ENCODE data around the gene TRIM72.
"Not testable (repeated sequence)": the region's sequence is repeated elsewhere in the genome, so short reads cannot be mapped to it uniquely, and the experiment has no call there.

Gene TRIM72

DNA sequence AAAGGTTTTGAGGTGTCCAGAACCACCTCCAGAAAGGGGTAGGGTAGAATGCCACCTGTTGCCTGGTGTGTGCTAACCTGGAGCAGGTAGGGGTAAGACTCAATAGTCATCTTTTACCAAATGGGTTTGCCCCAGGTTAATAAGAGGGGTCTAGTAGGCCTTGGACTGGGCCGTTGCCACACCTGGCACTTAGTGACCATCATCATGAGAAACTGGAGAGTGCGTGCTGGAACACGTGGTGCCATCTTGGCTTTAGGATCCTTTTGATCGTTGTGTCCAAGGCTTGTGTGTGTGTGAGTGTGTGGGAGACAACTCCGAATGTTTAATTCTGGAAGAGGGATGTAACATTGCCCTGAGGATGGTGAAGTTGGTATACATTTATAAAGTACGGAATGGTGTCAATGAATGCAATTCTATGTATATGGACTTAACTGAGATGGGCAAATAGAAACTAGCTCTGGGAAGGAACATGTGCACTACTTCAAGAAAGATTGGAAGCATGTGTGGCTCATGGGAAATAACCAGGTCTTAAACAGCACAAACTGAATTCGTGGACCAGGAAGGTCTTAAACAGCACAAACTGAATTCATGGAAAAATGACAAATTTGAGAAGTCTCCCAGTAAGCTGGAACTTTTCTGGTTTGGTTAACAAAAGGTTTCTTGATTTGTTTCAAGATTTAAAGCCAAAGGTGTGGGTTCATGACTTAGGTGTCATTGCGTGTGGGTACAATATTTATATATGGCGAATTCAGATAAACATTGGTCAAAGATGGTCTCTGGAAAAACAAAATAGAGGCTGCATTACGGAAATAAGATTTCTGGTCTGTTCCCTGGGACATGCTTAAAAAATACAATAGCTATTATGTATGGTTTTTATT, 26.8 kb upstream of the TRIM72 start:
- no peaks in the 10 kb centered on the region for H3K9me3 Mint-ChIP-seq
- peak overlapping the region; percentile 77 for H3K27ac Mint-ChIP-seq
- no peaks in the 10 kb centered on the region for H3K27me3 Mint-ChIP-seq
- peaks cover 74% of the 10 kb centered on the region for H3K36me3 Mint-ChIP-seq
- H3K4me3 Mint-ChIP-seq: peak overlapping the region; percentile 70
- peaks cover 99% of the 10 kb centered on the region for H3K4me1 Mint-ChIP-seq

- no peaks in the 10 kb centered on the region for H3K9me3 Mint-ChIP-seq
- no peaks in the 10 kb centered on the region for H3K27me3 Mint-ChIP-seq
- H3K4me1 Mint-ChIP-seq: peaks cover 93% of the 10 kb centered on the region
- H3K4me3 Mint-ChIP-seq: peak overlapping the region; percentile 70
- H3K36me3 Mint-ChIP-seq: peaks cover 67% of the 10 kb centered on the region
- H3K27ac Mint-ChIP-seq: peak overlapping the region; percentile 77
These were observed 26.1 kb upstream of the TRIM72 start for GRCh38 chr16:31187808-31188189.

GRCh38 chr16:31188450-31189411, 25.2 kb upstream of the TRIM72 start:
- peaks cover 66% of the 10 kb centered on the region for H3K36me3 Mint-ChIP-seq
- no peaks in the 10 kb centered on the region for H3K9me3 Mint-ChIP-seq
- H3K4me1 Mint-ChIP-seq: peaks cover 89% of the 10 kb centered on the region
- H3K27ac Mint-ChIP-seq: peak overlapping the region; percentile 91
- H3K4me3 Mint-ChIP-seq: peak overlapping the region; percentile 59
- no peaks in the 10 kb centered on the region for H3K27me3 Mint-ChIP-seq

DNA sequence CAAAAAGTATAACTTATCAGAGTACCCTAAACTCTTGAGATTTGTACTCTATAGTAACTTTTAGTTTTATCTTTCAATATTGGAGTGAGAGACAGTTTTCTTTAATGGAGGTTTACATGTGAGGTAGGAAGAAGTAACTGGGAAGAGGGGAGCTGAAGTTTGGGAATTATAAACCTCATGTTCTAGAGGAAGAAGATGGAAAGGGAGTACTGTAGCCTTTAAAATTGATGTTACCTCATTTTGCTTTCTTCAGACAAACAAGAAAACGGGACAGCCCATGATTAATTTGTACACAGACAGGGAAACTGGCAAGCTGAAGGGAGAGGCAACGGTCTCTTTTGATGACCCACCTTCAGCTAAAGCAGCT, 24.5 kb upstream of the TRIM72 start:
- H3K4me1 Mint-ChIP-seq: peaks cover 87% of the 10 kb centered on the region
- H3K4me3 Mint-ChIP-seq: peak overlapping the region; percentile 59
- H3K27me3 Mint-ChIP-seq: no peaks in the 10 kb centered on the region
- H3K36me3 Mint-ChIP-seq: peaks cover 62% of the 10 kb centered on the region
- H3K27ac Mint-ChIP-seq: peak overlapping the region; percentile 91
- no peaks in the 10 kb centered on the region for H3K9me3 Mint-ChIP-seq

DNA sequence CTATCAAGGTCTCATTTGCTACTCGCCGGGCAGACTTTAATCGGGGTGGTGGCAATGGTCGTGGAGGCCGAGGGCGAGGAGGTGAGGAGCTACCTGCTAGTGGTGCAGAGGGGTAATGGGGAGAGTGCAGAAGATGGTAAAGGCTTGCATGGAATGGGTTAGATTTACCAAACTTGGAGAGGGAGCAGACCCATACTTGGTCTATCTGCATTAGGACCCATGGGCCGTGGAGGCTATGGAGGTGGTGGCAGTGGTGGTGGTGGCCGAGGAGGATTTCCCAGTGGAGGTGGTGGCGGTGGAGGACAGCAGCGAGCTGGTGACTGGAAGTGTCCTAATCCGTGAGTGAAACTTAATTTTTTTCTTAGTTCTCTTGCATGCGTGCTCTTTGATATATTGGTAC, 23.9 kb upstream of the TRIM72 start:
- Mint-ChIP-seq H3K27ac (peak overlapping the region; percentile 85), H3K9me3 (no peaks in the 10 kb centered on the region), H3K27me3 (no peaks in the 10 kb centered on the region), H3K36me3 (peaks cover 57% of the 10 kb centered on the region), H3K4me3 (peak overlapping the region; percentile 23), H3K4me1 (peaks cover 85% of the 10 kb centered on the region)

DNA sequence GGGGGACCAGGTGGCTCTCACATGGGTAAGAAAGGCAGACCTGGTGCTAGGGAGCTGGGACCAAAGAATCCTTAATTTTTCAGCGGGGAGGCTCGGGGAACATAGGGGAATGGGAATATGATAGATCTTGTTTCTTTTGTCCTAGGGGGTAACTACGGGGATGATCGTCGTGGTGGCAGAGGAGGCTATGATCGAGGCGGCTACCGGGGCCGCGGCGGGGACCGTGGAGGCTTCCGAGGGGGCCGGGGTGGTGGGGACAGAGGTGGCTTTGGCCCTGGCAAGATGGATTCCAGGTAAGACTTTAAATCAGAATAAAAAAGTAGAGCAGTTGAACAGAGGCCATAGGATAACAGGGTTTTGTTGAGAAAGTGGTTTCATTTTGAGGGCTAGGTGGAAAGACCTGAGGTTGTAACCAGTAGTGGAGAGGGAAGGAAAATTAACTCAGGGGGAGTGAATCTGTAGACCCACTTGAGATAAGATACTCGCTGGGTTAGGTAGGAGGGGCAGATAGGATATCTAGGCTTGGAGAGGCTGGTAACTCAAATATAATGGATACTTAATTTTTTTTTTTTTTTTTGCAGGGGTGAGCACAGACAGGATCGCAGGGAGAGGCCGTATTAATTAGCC, 23.0 kb upstream of the TRIM72 start:
- Mint-ChIP-seq H3K27me3 (no peaks in the 10 kb centered on the region), H3K36me3 (peaks cover 51% of the 10 kb centered on the region), H3K4me3 (no peak overlapping the region), H3K4me1 (peaks cover 79% of the 10 kb centered on the region), H3K9me3 (no peaks in the 10 kb centered on the region), H3K27ac (peak overlapping the region; percentile 85)

DNA sequence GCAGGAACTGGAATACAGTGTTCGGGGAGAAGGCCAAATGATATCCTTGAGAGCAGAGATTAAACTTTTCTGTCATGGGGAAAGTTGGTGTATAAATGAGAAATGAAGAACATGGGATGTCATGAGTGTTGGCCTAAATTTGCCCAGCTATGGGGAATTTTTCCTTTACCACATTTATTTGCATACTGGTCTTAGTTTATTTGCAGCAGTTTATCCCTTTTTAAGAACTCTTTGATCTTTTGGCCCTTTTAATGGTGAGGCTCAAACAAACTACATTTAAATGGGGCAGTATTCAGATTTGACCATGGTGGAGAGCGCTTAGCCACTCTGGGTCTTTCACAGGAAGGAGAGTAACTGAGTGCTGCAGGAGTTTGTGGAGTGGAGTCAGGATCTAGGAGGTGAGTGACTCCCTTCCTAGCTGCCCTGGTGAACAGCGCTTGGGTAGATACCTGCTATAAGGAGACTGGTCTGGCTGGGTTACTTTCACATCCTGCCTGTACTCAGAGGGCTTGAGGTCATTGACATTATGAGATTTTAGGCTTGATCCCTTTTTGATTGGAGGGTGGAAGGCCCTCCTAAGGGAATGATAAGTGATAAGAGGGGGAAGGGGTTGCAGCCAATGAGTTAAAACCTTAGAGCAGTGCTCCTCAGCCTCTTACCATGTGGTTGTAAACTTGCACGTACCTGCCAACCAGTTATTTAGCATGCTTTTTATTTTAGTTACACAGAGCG, 22.1 kb upstream of the TRIM72 start:
- peaks cover 44% of the 10 kb centered on the region for H3K36me3 Mint-ChIP-seq
- no peaks in the 10 kb centered on the region for H3K27me3 Mint-ChIP-seq
- peak overlapping the region; percentile 87 for H3K27ac Mint-ChIP-seq
- H3K4me3 Mint-ChIP-seq: peak overlapping the region; percentile 19
- H3K4me1 Mint-ChIP-seq: peaks cover 74% of the 10 kb centered on the region
- no peaks in the 10 kb centered on the region for H3K9me3 Mint-ChIP-seq

GRCh38 chr16:31192856-31193642, 20.9 kb upstream of the TRIM72 start:
- H3K36me3 Mint-ChIP-seq: peaks cover 38% of the 10 kb centered on the region
- no peaks in the 10 kb centered on the region for H3K9me3 Mint-ChIP-seq
- H3K27me3 Mint-ChIP-seq: no peaks in the 10 kb centered on the region
- H3K4me1 Mint-ChIP-seq: peaks cover 66% of the 10 kb centered on the region
- H3K4me3 Mint-ChIP-seq: no peak overlapping the region
- H3K27ac Mint-ChIP-seq: peak overlapping the region; percentile 81

DNA sequence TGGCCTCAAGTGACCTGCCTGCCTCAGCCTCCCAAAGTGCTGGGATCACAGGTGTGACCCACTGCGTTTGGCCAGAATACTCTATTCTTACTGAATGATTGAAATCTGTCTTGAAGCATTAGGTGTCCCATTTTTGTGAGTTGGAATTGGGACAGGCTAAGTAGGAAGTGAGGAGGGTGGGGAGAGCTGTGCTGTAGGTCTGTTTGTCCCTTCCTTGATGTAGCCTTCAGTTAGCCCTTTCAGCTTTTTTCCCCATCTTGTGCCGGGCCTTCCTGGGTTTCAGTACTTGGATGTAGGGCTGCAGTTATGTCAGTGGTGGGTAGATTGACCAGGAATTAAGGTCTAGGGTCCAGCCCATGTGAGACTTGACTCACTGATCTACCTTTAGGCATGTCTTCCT, 20.0 kb upstream of the TRIM72 start:
- peak overlapping the region; percentile 85 for H3K27ac Mint-ChIP-seq
- peaks cover 34% of the 10 kb centered on the region for H3K36me3 Mint-ChIP-seq
- peaks cover 64% of the 10 kb centered on the region for H3K4me1 Mint-ChIP-seq
- H3K9me3 Mint-ChIP-seq: no peaks in the 10 kb centered on the region
- H3K27me3 Mint-ChIP-seq: no peaks in the 10 kb centered on the region
- H3K4me3 Mint-ChIP-seq: no peak overlapping the region

DNA sequence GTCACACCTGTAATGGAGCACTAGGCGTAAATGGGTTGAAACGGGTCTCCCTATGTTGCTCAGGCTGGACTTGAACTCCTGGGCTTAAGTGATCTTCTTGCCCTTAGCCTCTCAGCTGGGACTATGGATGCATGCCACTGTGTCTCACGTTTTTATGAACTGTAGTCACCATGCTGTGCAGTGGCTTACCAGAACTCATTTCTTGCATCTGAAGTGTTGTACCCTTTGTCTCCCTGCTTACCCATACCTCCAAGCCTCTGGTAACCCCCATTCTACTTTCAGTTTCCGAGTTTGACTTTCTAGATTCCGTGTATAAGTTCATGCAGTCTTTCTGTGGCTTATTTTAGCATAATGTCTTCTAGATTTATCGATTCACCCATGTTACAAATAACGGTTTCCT, 19.0 kb upstream of the TRIM72 start:
- Mint-ChIP-seq H3K27ac (no peak overlapping the region), H3K9me3 (no peaks in the 10 kb centered on the region), H3K27me3 (no peaks in the 10 kb centered on the region), H3K4me1 (peaks cover 63% of the 10 kb centered on the region), H3K36me3 (peaks cover 25% of the 10 kb centered on the region), H3K4me3 (no peak overlapping the region)

DNA sequence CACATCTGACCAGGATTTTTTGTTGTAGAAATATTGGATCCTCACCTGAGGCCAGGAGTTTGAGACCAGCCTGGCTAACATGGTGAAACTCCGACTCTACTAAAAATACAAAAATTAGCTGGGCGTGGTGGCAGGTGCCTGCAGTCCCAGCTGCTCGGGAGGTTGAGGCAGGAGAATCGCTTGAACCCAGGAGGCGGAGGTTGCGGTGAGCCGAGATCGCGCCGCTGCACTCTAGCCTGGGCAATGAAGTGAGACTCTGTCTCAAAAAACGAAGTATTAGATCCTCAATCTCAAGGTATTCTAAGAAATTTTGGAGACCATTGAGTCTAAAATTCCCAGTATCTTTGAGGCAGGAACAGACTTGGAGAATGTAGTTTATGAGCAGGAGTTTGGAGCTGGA, 18.1 kb upstream of the TRIM72 start:
- not testable (repeated sequence) for H3K27me3 Mint-ChIP-seq, H3K4me3 Mint-ChIP-seq, H3K9me3 Mint-ChIP-seq, H3K27ac Mint-ChIP-seq
- H3K36me3 Mint-ChIP-seq: peaks cover 15% of the 10 kb centered on the region
- H3K4me1 Mint-ChIP-seq: peaks cover 63% of the 10 kb centered on the region

DNA sequence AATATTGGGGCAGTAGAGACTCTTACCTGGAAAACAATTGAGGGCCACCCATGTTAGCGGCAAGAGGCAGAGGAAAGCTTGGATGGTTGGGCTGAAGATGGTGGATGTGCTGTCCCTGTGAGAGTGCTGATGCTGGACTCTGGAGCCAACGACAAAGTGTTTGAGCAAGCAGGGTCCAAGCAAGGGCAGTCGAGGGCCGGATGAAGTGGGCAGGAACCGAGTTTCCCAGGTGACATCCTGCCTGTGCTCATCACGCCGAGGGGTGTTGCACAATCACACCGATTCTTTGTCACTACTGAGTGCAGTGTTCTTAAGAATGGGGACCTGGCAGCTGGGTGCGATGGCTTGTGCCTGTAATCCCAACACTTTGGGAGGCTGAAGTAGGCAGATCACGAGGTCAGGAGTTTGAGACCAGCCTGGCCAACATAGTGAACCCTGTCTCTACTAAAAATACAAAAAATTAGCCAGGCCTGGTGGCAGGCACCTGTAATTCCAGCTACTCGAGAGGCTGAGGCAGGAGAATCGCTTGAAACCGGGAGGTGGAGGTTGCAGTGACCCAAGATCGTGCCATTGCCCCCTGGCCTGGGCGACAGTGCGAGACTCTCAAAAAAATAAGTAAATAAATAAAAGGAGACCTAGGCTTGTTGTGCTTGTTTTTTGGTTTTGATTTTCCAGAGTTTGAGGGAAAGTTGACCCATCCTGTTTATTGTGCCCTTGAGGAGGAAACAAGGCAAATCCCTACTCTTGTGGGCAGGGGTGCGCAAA, 17.4 kb upstream of the TRIM72 start:
- Mint-ChIP-seq H3K9me3 (no peaks in the 10 kb centered on the region), H3K4me1 (peaks cover 64% of the 10 kb centered on the region), H3K27ac (peak overlapping the region; percentile 30), H3K4me3 (no peak overlapping the region), H3K36me3 (peaks cover 12% of the 10 kb centered on the region), H3K27me3 (no peaks in the 10 kb centered on the region)

DNA sequence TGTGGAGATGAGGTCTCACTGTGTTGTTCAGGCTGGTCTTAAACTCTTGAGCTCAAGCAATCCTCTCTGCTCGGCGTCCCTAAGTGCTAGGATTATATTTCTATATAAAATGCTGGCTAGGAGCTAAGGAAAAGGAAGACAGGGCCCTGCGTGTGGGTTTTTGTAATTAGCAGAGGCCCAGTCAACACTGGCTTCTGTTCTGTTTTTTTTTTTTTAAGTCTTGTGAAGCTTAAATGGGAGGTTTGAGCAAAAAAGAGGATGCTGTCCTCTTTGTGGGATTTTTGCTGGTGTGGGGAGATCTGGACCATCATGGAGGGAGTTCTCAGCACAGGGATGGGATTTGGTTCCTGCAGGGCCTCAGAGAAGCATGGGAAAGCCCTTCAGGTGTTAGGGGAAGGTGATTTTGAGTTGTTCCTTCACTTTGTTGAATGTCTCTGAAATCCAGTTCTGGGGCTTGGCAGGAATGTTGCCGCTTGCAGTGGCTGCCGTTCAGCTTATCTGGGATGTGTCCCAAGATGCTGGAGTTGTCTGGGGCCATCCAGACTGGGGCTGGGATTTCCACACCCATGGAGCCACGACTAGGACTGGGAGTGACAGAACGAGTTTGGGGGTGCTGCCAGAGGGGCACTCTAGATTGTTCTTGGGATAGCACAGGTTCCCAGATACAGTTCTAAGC, 15.6 kb upstream of the TRIM72 start:
- peaks cover 63% of the 10 kb centered on the region for H3K4me1 Mint-ChIP-seq
- no peaks in the 10 kb centered on the region for H3K9me3 Mint-ChIP-seq
- H3K27me3 Mint-ChIP-seq: no peaks in the 10 kb centered on the region
- H3K27ac Mint-ChIP-seq: peak overlapping the region; percentile 82
- peaks cover 3% of the 10 kb centered on the region for H3K36me3 Mint-ChIP-seq
- no peak overlapping the region for H3K4me3 Mint-ChIP-seq
